Neural progenitor cell (in vitro differentiated cells): Measurements from ENCODE around the gene PRMT7. TPM values are rescaled to one million over a fixed set of nuclear protein-coding genes. Genes with fewer than 3 reads are reported as not detected.

Source experiments
- DNase-seq: peaks from one replicate; pipeline ENCODE4 v3.0.0-alpha.2; 2016; ENCODE audit warnings: low spot score
- H2AFZ ChIP-seq: fragments of 200-600 bp; sonication (generic); replicated peaks from 2 replicates; pipeline ENCODE4 v1.6.1; 2016; ENCODE audit warnings: antibody characterized with exemption
- H3F3A ChIP-seq: fragments of 200-600 bp; sonication (generic); 2 replicates; pipeline ENCODE4 v1.6.1; 2016; ENCODE audit warnings: antibody characterized with exemption, low read depth
- H3K27ac ChIP-seq: fragments of 200-600 bp; sonication (generic); 2 replicates; pipeline ENCODE4 v1.5.1; 2016; ENCODE audit warnings: mild to moderate bottlenecking
- H3K27me3 ChIP-seq: fragments of 200-600 bp; sonication (generic); 2 replicates; pipeline ENCODE4 v1.6.1; 2016; ENCODE audit warnings: mild to moderate bottlenecking, moderate library complexity
- H3K36me3 ChIP-seq: fragments of 200-600 bp; sonication (generic); 2 replicates; pipeline ENCODE4 v1.5.1; 2016
- H3K4me1 ChIP-seq: fragments of 200-600 bp; sonication (generic); 2 replicates; pipeline ENCODE4 v1.6.1; 2016; ENCODE audit warnings: mixed run types
- H3K4me2 ChIP-seq: fragments of 200-600 bp; sonication (generic); 2 replicates; pipeline ENCODE4 v1.6.1; 2016
- H3K4me3 ChIP-seq: fragments of 200-600 bp; sonication (generic); 2 replicates; pipeline ENCODE4 v1.5.1; 2016
- H3K79me2 ChIP-seq: fragments of 200-600 bp; sonication (generic); 2 replicates; pipeline ENCODE4 v1.6.1; 2016; ENCODE audit warnings: low read depth
- H3K9ac ChIP-seq: fragments of 200-600 bp; sonication (generic); 2 replicates; pipeline ENCODE4 v1.6.1; 2016
- H3K9me3 ChIP-seq: fragments of 200-600 bp; sonication (generic); 2 replicates; pipeline ENCODE4 v1.5.1; 2016; ENCODE audit warnings: low read depth
- H4K20me1 ChIP-seq: fragments of 200-600 bp; sonication (generic); 2 replicates; pipeline ENCODE4 v1.6.1; 2016; ENCODE audit warnings: low read depth
- H3K27ac Mint-ChIP-seq: 3 replicates; pipeline ENCODE4 v1.8.0; 2021; ENCODE audit warnings: mixed read lengths
- H3K27me3 Mint-ChIP-seq: 2 replicates; pipeline ENCODE4 v1.8.0; 2022; ENCODE audit warnings: low read depth, mild to moderate bottlenecking, inconsistent platforms, moderate library complexity, mixed read lengths; ENCODE audit not compliant: insufficient read depth
- H3K36me3 Mint-ChIP-seq: 3 replicates; pipeline ENCODE4 v1.8.0; 2021; ENCODE audit warnings: mixed read lengths
- H3K4me1 Mint-ChIP-seq: 3 replicates; pipeline ENCODE4 v1.8.0; 2021; ENCODE audit warnings: mixed read lengths
- H3K4me3 Mint-ChIP-seq: 3 replicates; pipeline ENCODE4 v1.8.0; 2021; ENCODE audit warnings: mild to moderate bottlenecking, moderate library complexity, mixed read lengths
- H3K9me3 Mint-ChIP-seq: 3 replicates; pipeline ENCODE4 v1.8.0; 2020; ENCODE audit warnings: mixed read lengths
- EZH2 ChIP-seq: fragments of 200-600 bp; sonication (generic); IDR thresholded peaks from 2 replicates; pipeline ENCODE4 v1.6.1; 2017; ENCODE audit warnings: antibody characterized with exemption, mild to moderate bottlenecking, moderate library complexity
- EZH2phosphoT487 ChIP-seq: fragments of 200-600 bp; sonication (generic); IDR thresholded peaks from 2 replicates; pipeline ENCODE4 v1.6.1; 2017; ENCODE audit warnings: antibody characterized with exemption
- total RNA-seq: library from RNA; depleted of rRNA; stranded (reverse); fragments of >200 nt; gene quantifications from 2 replicates; pipeline ENCODE4 v1.2.3, GENCODE V29; 2015; ENCODE audit warnings: low replicate concordance
- TF ChIP-seq, protein P1 (sequence below): fragments of 200-600 bp; sonication (generic); IDR thresholded peaks from 2 replicates; pipeline ENCODE4 v1.5.1; 2017; ENCODE audit warnings: antibody characterized with exemption, mild to moderate bottlenecking

PRMT7 gene
- 70.2 and 79.7 TPM in 2 replicates for total RNA-seq

- Histone ChIP-seq H2AFZ (peak within 1 kb of the TSS; percentile 81), H3K4me2 (peak within 1 kb of the TSS; percentile 93), H3K79me2 (peaks cover 71% of the 10 kb centered on the region), H4K20me1 (peaks cover 9% of the 10 kb centered on the region), H3K27ac (peak within 1 kb of the TSS; percentile 54), H3K36me3 (peaks cover 6% of the 10 kb centered on the region), H3K9me3 (no peaks in the 10 kb centered on the region), H3K9ac (peak within 1 kb of the TSS; percentile 70), H3F3A (peaks cover 7% of the 10 kb centered on the region), H3K4me1 (peaks cover 14% of the 10 kb centered on the region), H3K4me3 (peak within 1 kb of the TSS; percentile 71), H3K27me3 (no peaks in the 10 kb centered on the region)
- peaks cover 26% of the 10 kb centered on the region for H3K4me1 Mint-ChIP-seq
- DNase-seq: peak; percentile 96
- peaks cover 4% of the 10 kb centered on the region for H3K27me3 Mint-ChIP-seq
- no peaks in the 10 kb centered on the region for H3K9me3 Mint-ChIP-seq
- peaks cover 7% of the 10 kb centered on the region for H3K36me3 Mint-ChIP-seq
- TF ChIP-seq EZH2: no peak
- TF ChIP-seq, protein P1, sequence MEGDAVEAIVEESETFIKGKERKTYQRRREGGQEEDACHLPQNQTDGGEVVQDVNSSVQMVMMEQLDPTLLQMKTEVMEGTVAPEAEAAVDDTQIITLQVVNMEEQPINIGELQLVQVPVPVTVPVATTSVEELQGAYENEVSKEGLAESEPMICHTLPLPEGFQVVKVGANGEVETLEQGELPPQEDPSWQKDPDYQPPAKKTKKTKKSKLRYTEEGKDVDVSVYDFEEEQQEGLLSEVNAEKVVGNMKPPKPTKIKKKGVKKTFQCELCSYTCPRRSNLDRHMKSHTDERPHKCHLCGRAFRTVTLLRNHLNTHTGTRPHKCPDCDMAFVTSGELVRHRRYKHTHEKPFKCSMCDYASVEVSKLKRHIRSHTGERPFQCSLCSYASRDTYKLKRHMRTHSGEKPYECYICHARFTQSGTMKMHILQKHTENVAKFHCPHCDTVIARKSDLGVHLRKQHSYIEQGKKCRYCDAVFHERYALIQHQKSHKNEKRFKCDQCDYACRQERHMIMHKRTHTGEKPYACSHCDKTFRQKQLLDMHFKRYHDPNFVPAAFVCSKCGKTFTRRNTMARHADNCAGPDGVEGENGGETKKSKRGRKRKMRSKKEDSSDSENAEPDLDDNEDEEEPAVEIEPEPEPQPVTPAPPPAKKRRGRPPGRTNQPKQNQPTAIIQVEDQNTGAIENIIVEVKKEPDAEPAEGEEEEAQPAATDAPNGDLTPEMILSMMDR: no peak
- no peak for TF ChIP-seq EZH2phosphoT487
- H3K4me3 Mint-ChIP-seq: peak within 1 kb of the TSS; percentile 98
- H3K27ac Mint-ChIP-seq: peak within 1 kb of the TSS; percentile 94
These were observed at the start of gene PRMT7, which contains the start of gene SLC7A6OS for GRCh38 chr16:68310774-68311511. Gene PRMT7, plus strand, starts transcription at chr16:68311019. Its CDS starts 4,961 bp downstream, at chr16:68315980. Gene SLC7A6OS, minus strand, starts transcription at chr16:68310946. Its CDS starts 20 bp downstream, at chr16:68310926.

- Mint-ChIP-seq H3K4me1 (peaks cover 24% of the 10 kb centered on the region), H3K27me3 (peaks cover 18% of the 10 kb centered on the region), H3K4me3 (peak overlapping the region; percentile 96), H3K27ac (peak overlapping the region; percentile 87), H3K36me3 (no peaks in the 10 kb centered on the region), H3K9me3 (no peaks in the 10 kb centered on the region)
- no peaks in the 10 kb centered on the region for H3K36me3 ChIP-seq
- H3K79me2 ChIP-seq: peaks cover 24% of the 10 kb centered on the region
- TF ChIP-seq EZH2phosphoT487: no peak
- TF ChIP-seq, protein P1: no peak
- TF ChIP-seq EZH2: no peak
- peak overlapping the region; percentile 92 for H3K4me2 ChIP-seq
- H3K27ac ChIP-seq: no peak overlapping the region
- peaks cover 3% of the 10 kb centered on the region for H4K20me1 ChIP-seq
- no peaks in the 10 kb centered on the region for H3K9me3 ChIP-seq
- peaks cover 24% of the 10 kb centered on the region for H3K27me3 ChIP-seq
- H3F3A ChIP-seq: peaks cover 17% of the 10 kb centered on the region
- H2AFZ ChIP-seq: peak overlapping the region; percentile 66
- H3K4me3 ChIP-seq: peak overlapping the region; percentile 93
- DNase-seq: no peak
- H3K4me1 ChIP-seq: peaks cover 13% of the 10 kb centered on the region
- H3K9ac ChIP-seq: peak overlapping the region; percentile 43
These were observed 47.2 kb upstream of the PRMT7 start for GRCh38 chr16:68263559-68264127.

DNA sequence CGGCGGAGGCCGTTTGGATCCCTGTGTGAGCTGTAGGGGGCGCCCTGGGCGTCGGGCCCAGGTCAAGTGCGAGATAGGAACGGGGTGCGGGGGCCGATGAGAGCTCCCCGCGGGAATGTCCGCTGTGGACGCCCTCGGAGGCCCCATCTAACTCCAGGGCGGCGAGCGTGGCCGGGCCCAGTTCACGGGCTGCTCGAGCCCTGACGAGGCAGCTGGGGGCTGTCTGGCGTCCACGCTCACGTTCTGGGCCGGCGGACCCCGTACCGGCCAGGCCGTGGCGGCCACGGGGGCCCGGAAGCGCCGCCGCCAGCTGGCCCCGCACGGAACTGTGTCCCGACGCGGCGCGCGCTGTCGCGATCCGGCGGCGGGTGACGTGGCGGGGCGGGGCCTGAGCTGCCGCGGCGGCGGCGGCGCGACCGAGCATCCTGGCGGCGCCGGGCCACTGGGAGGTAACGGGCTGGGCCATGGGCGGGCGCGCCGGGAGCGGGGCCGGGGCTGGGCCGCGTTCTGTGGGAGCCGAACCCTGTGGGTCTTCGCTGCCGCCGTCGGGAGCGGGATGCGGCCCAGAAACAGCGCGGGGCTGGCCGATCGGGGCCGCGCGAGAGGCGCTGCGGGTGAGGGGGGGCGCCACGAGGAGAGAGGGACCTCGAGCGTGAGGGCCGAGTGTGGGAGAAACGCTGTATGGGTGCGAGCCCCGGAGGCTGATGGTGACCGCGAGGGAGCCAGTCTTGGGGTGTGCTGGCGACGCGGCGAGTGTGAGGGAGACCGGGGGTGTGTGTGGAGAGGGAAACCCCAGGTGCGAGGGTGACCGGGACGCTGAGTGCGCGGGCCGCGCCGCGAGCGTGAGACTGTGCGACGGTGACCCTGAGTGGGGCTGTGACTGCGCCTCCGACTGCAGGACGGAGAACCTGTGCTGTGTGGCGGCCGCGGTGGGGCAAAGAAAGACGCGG, 46.4 kb upstream of the PRMT7 start, which contains the start of gene SLC7A6:
Gene SLC7A6, plus strand, starts transcription at position 399 of the 950 bp plus-strand sequence. CDS start 10,201 bp downstream, outside the sequence.
- peaks cover 18% of the 10 kb centered on the region for H3K27me3 Mint-ChIP-seq
- Histone ChIP-seq H4K20me1 (peaks cover 3% of the 10 kb centered on the region), H3K4me3 (peak within 1 kb of the TSS; percentile 93), H3K79me2 (peaks cover 24% of the 10 kb centered on the region), H3K9me3 (no peaks in the 10 kb centered on the region), H3K4me1 (peaks cover 13% of the 10 kb centered on the region), H3K9ac (peak within 1 kb of the TSS; percentile 62), H3K36me3 (no peaks in the 10 kb centered on the region), H3F3A (peaks cover 20% of the 10 kb centered on the region), H3K27me3 (peaks cover 24% of the 10 kb centered on the region), H3K27ac (no peak within 1 kb of the TSS), H2AFZ (peak within 1 kb of the TSS; percentile 93), H3K4me2 (peak within 1 kb of the TSS; percentile 92)
- H3K36me3 Mint-ChIP-seq: no peaks in the 10 kb centered on the region
- peak; percentile 90 for DNase-seq
- H3K9me3 Mint-ChIP-seq: no peaks in the 10 kb centered on the region
- H3K27ac Mint-ChIP-seq: peak within 1 kb of the TSS; percentile 87
- TF ChIP-seq EZH2: no peak
- TF ChIP-seq, protein P1: peak; percentile 67
- H3K4me3 Mint-ChIP-seq: peak within 1 kb of the TSS; percentile 96
- peaks cover 29% of the 10 kb centered on the region for H3K4me1 Mint-ChIP-seq
